ENCODE results near the gene ATP6V0A4. TPM values are rescaled to one million over a fixed set of nuclear protein-coding genes. Genes with fewer than 3 reads are reported as not detected.

The ATP6V0A4 gene
- polyA plus RNA-seq, 1 of the 3 experiments (the other 2 are of a cell fraction), result not detected

DNA sequence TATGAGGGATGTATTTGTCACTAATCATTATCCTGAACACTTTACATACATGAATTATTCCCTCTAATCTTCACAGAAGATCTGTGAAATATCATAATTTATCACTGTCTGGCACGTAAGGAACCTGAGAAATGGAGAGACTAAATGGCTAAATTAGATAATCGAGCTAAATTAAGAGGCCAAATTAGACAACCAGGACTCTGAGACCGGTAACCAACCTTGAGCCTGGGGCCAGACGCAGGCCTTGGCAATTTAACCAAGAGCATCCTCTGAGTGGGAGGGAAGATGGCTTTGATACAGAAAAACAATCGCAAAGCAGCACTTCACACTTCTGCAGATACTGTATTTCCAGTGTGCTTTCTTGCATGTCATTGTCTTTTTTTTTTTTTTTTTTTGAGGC, 118.2 kb downstream of the ATP6V0A4 start:
- H3K9me3 ChIP-seq, result no peaks in the 10 kb centered on the region
- H3K4me3 ChIP-seq (ENCODE audit: low read depth in 2 of 2, low read length in 1 of 2), result no peak overlapping the region
- H3K9ac ChIP-seq, result no peak overlapping the region
- CTCF ChIA-PET, result interaction anchor here (0.9 kb wide), 1 partner anchor 37 kb away, joined by 3 read pairs; no protein-coding TSS in a partner anchor
- no peak overlapping the region for H2AFZ ChIP-seq (ENCODE audit: low read depth)
- H3K4me1 ChIP-seq (ENCODE audit: control insufficient read depth in 1 of 2, insufficient read depth in 2 of 2, low read depth in 1 of 2, low read length in 1 of 2), result peaks cover 0 to 3% of the 10 kb centered on the region in 2 experiments; a peak in 1 of 4 replicates
- DNase-seq, result peak; percentile 82
- no peaks in the 10 kb centered on the region for H3K36me3 ChIP-seq (replicated peaks in 1 of 2; ENCODE audit: control insufficient read depth in 1 of 2, insufficient read depth in 2 of 2, low read length in 1 of 2)
- WGBS (ENCODE audit: low lambda C conversion rate), result 9% methylated on average over 5 of the region's 5 CpGs
- H4K20me1 ChIP-seq (ENCODE audit: insufficient read depth), result no peaks in the 10 kb centered on the region
- no peaks in the 10 kb centered on the region for H3F3A ChIP-seq (replicated peaks; ENCODE audit: insufficient read depth)
- H3K27me3 ChIP-seq (ENCODE audit: insufficient read depth), result no peaks in the 10 kb centered on the region
- H3K79me2 ChIP-seq (ENCODE audit: insufficient read depth), result no peaks in the 10 kb centered on the region
- peak overlapping the region in 1 of 2 experiments; percentile 68; a peak in 2 of 4 replicates for H3K27ac ChIP-seq (ENCODE audit: low read depth in 2 of 2, low read length in 1 of 2)
- no peaks in the 10 kb centered on the region for H3K9me2 ChIP-seq
- H3K4me2 ChIP-seq, result no peak overlapping the region
- POLR2A ChIA-PET, result no interaction called here
- peak; percentile 53 for TF ChIP-seq TCF12 (IDR thresholded peaks at IDR 0.05)
- TF ChIP-seq RXRA (IDR thresholded peaks at IDR 0.05; ENCODE audit: borderline replicate concordance, low read depth), result no peak
- no peak for TF ChIP-seq MAX (IDR thresholded peaks at IDR 0.05; ENCODE audit: low read depth)
- TF ChIP-seq TAF1 (IDR thresholded peaks at IDR 0.05; ENCODE audit: borderline replicate concordance, low read depth, low read length), result no peak
- peak; percentile 50 for TF ChIP-seq RAD21 (IDR thresholded peaks at IDR 0.05; ENCODE audit: low read length)
- TF ChIP-seq MXI1 (IDR thresholded peaks at IDR 0.05; ENCODE audit: low read depth, low read length), result peak; percentile 40; the same call in 1 of the 2 replicates
- no peak for TF ChIP-seq USF2 (IDR thresholded peaks at IDR 0.05; ENCODE audit: borderline replicate concordance, low read depth, low read length)
- no peak for TF ChIP-seq SIN3A (IDR thresholded peaks at IDR 0.05; ENCODE audit: borderline replicate concordance, low read depth, low read length)
- TF ChIP-seq CTCF (IDR thresholded peaks at IDR 0.05), result no peak
- TF ChIP-seq TEAD4 (IDR thresholded peaks at IDR 0.05; ENCODE audit: borderline replicate concordance, insufficient read depth), result peak; percentile 37; the same call in 1 of the 2 replicates
- TF ChIP-seq GABPA (IDR thresholded peaks at IDR 0.05; ENCODE audit: low read depth), result no peak
- TF ChIP-seq JUND (IDR thresholded peaks at IDR 0.05), result no peak
- TF ChIP-seq POLR2AphosphoS5 (IDR thresholded peaks at IDR 0.05; ENCODE audit: low read depth, low read length), result no peak
- no peak for TF ChIP-seq NFIC (IDR thresholded peaks at IDR 0.05; ENCODE audit: borderline replicate concordance)
- no peak for TF ChIP-seq ELF1 (IDR thresholded peaks at IDR 0.05)
- TF ChIP-seq YY1 (IDR thresholded peaks at IDR 0.05; ENCODE audit: low read depth), result no peak
- TF ChIP-seq PBX3 (IDR thresholded peaks at IDR 0.05), result no peak
- no peak for TF ChIP-seq SMC3 (IDR thresholded peaks at IDR 0.05; ENCODE audit: low read depth, low read length)
- no peak for TF ChIP-seq IRF3 (IDR thresholded peaks at IDR 0.05; ENCODE audit: low read depth, low read length)
- peak in 1 of 2 experiments; percentile 99; a peak in 2 of 4 replicates for TF ChIP-seq EP300 (IDR thresholded peaks at IDR 0.05; ENCODE audit: borderline replicate concordance in 1 of 2, low read depth in 1 of 2, low read length in 1 of 2)
- TF ChIP-seq FOXM1 (IDR thresholded peaks at IDR 0.05; ENCODE audit: low read depth), result no peak
- TF ChIP-seq FOXJ3 (CRISPR knock-in tag; IDR thresholded peaks at IDR 0.05), result peak; percentile 89
- TF ChIP-seq MEF2A (IDR thresholded peaks at IDR 0.05; ENCODE audit: borderline replicate concordance, low read depth), result no peak
- TF ChIP-seq NRF1 (IDR thresholded peaks at IDR 0.05; ENCODE audit: low read depth, low read length), result no peak
- TF ChIP-seq GATA2 (CRISPR knock-in tag; IDR thresholded peaks at IDR 0.05), result peak; percentile 99
- no peak for TF ChIP-seq USF1 (IDR thresholded peaks at IDR 0.05; ENCODE audit: borderline replicate concordance, low read depth)
- TF ChIP-seq EZH2phosphoT487 (IDR thresholded peaks at IDR 0.05; ENCODE audit: borderline replicate concordance, low read depth), result no peak
- TF ChIP-seq RCOR1 (IDR thresholded peaks at IDR 0.05; ENCODE audit: low read length), result peak; percentile 96; the same call in 1 of the 2 replicates
